ENCODE data around the gene HDAC4.

HDAC4 gene

GRCh38 chr2:239111401-239112100 lies 289.3 kb downstream of the HDAC4 start:
- DNase-seq: no peak

GRCh38 chr2:239110595-239111048 lies 290.2 kb downstream of the HDAC4 start:
- no peak for DNase-seq

- no peak for DNase-seq
These were observed 290.8 kb downstream of the HDAC4 start for GRCh38 chr2:239109928-239110545.

GRCh38 chr2:239109041-239109927 lies 291.5 kb downstream of the HDAC4 start:
- DNase-seq: no peak

GRCh38 chr2:239108459-239108858 lies 292.4 kb downstream of the HDAC4 start:
- no peak for DNase-seq

- DNase-seq: no peak
These were observed 292.9 kb downstream of the HDAC4 start for GRCh38 chr2:239107936-239108335.

- no peak for DNase-seq
These were observed 293.9 kb downstream of the HDAC4 start for GRCh38 chr2:239106966-239107365.

- no peak for DNase-seq
These were observed 294.4 kb downstream of the HDAC4 start for GRCh38 chr2:239106314-239106908.

- DNase-seq: no peak
These were observed 295.6 kb downstream of the HDAC4 start for GRCh38 chr2:239105234-239105633.

- no peak for DNase-seq
These were observed 296.0 kb downstream of the HDAC4 start for GRCh38 chr2:239104800-239105199.

- DNase-seq: no peak
These were observed 297.4 kb downstream of the HDAC4 start for GRCh38 chr2:239103125-239104098.

GRCh38 chr2:239102266-239102665 lies 298.6 kb downstream of the HDAC4 start:
- DNase-seq: no peak

- DNase-seq: no peak
These were observed 299.0 kb downstream of the HDAC4 start for GRCh38 chr2:239101807-239102206.

- DNase-seq: no peak
These were observed 299.7 kb downstream of the HDAC4 start for GRCh38 chr2:239101071-239101470.

GRCh38 chr2:239099474-239099873 lies 301.3 kb downstream of the HDAC4 start:
- DNase-seq: no peak

GRCh38 chr2:239098288-239098970 lies 302.4 kb downstream of the HDAC4 start:
- no peak for DNase-seq

- no peak for DNase-seq
These were observed 303.5 kb downstream of the HDAC4 start for GRCh38 chr2:239097428-239097696.

GRCh38 chr2:239096676-239097427 lies 304.0 kb downstream of the HDAC4 start:
- DNase-seq: no peak

GRCh38 chr2:239095460-239096081 lies 305.2 kb downstream of the HDAC4 start:
- no peak for DNase-seq

GRCh38 chr2:239094867-239095266 lies 306.0 kb downstream of the HDAC4 start:
- no peak for DNase-seq

All from NCI-H1436 treated with DMSO at 0.1 percent for 48 hours (cell line).